ENCODE measurements around the gene SHC4.

DNA sequence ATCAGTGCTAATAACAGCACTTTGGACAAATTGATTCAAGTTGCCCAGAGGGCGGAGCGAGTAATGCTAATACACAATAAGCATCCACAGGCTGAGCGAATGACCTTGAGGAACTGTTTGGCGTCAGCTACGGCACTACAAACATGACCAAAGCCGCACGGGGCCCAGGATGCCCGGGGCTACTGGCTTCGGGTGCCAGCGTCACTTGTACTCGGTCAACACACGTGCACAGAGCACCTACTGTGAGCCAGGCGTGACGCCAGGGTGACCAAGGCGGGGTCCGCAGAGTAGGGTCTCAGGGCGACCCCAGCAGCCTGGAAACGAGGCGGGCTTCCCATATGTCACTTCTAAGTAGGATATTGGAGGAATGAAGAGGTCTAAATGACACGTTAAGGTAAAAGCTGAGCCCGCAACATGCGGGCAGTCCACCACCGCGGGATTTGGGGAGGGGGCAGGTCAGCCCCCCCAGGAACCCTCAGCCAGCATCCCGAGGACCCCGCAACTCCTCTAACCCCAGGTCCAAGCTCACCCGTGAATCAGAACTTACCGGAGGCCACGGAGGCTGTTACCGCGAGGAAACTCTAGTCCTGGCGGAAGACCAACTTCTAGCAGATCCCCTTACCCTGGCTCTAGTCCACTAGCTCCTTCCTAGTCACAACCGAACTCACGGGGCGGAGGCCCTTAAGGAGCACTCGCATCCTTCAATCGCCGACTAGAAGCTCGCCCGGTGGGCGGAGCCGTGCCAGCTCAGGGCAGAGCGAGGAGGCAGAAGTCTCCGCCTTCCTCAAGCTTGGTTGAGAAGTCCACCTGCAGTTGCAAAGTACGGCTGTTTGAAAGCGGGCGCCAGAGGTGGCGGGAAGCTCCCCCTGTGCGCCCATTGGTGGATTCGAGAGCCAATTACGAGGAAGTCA lies 153.1 kb downstream of the SHC4 start, which contains the start of gene CEP152:
- TF ChIP-seq, protein P1, sequence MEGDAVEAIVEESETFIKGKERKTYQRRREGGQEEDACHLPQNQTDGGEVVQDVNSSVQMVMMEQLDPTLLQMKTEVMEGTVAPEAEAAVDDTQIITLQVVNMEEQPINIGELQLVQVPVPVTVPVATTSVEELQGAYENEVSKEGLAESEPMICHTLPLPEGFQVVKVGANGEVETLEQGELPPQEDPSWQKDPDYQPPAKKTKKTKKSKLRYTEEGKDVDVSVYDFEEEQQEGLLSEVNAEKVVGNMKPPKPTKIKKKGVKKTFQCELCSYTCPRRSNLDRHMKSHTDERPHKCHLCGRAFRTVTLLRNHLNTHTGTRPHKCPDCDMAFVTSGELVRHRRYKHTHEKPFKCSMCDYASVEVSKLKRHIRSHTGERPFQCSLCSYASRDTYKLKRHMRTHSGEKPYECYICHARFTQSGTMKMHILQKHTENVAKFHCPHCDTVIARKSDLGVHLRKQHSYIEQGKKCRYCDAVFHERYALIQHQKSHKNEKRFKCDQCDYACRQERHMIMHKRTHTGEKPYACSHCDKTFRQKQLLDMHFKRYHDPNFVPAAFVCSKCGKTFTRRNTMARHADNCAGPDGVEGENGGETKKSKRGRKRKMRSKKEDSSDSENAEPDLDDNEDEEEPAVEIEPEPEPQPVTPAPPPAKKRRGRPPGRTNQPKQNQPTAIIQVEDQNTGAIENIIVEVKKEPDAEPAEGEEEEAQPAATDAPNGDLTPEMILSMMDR (IDR thresholded peaks at IDR 0.05; ENCODE audit: poor library complexity, severe bottlenecking) = no peak
- peak; percentile 42 for TF ChIP-seq POLR2AphosphoS5 (IDR thresholded peaks at IDR 0.05)
- TF ChIP-seq EZH2 (IDR thresholded peaks at IDR 0.05; ENCODE audit: borderline replicate concordance, insufficient read depth, low read length, poor library complexity, severe bottlenecking) = no peak
- TF ChIP-seq RAD21 (conservative IDR thresholded peaks at IDR 0.05) = no peak
